ENCODE measurements around the gene COPS9. TPM values are rescaled to one million over a fixed set of nuclear protein-coding genes. Genes with fewer than 3 reads are reported as not detected.

Gene COPS9
- total RNA-seq, 3 donors from 2014 or later: 174 to 267 (median 250) TPM

DNA sequence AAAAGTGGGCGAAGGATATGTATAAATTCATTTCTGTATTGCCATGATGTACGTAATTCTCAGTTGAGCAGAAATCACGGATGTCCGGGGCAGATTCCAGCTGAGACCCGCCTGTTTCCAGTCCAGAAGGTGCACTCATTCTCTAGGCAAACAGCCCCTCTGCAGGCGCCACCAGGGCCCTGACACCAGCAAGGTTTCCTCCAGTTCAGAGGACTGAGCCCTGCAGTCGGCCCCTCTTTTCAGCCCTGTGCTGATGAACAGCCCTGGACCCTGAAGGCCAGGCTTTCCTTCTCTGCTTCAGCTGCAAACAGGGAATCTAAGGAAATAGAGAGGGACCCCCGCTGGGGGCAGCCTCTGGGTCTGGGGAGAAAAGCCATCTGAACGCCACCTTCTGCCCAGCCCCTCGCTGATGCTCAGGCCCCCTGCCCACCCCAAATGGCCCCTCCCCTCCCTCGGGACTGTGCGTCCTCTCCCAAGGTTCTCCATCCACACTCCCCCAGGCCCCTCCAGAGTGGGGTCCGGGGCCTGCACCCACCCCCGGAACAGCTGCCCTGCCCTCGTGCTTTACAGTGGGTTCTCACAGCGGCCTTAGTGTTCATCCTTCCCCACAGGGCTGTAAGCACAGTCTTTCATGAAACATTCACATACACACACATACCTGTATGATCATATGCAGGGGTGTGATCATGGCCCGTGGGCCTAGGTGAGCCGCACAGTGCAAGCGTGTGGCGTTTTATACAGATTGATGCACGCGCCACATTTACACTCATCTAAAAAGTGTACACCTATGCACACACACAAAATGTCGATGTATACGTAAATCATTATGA lies 12.1 kb downstream of the COPS9 start:
- intact Hi-C loops (cut with DNase I; ENCODE audit: low total_unique reads): no loop called here
- no peaks in the 10 kb centered on the region for H3K27me3 ChIP-seq
- TF ChIP-seq POLR2A (IDR thresholded peaks at IDR 0.05): no peak
- no peak for TF ChIP-seq POLR2AphosphoS5 (IDR thresholded peaks at IDR 0.05)
- TF ChIP-seq, protein P1, sequence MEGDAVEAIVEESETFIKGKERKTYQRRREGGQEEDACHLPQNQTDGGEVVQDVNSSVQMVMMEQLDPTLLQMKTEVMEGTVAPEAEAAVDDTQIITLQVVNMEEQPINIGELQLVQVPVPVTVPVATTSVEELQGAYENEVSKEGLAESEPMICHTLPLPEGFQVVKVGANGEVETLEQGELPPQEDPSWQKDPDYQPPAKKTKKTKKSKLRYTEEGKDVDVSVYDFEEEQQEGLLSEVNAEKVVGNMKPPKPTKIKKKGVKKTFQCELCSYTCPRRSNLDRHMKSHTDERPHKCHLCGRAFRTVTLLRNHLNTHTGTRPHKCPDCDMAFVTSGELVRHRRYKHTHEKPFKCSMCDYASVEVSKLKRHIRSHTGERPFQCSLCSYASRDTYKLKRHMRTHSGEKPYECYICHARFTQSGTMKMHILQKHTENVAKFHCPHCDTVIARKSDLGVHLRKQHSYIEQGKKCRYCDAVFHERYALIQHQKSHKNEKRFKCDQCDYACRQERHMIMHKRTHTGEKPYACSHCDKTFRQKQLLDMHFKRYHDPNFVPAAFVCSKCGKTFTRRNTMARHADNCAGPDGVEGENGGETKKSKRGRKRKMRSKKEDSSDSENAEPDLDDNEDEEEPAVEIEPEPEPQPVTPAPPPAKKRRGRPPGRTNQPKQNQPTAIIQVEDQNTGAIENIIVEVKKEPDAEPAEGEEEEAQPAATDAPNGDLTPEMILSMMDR (IDR thresholded peaks at IDR 0.05): no peak
- no peaks in the 10 kb centered on the region for H3K4me1 ChIP-seq
- DNase-seq (ENCODE audit: low spot score in 2 of 2): peak in 1 of 2 donors; percentile 43
- H3K36me3 ChIP-seq: no peaks in the 10 kb centered on the region
- H3K9me3 ChIP-seq: no peaks in the 10 kb centered on the region
- no peak overlapping the region for H3K4me3 ChIP-seq
- no peak overlapping the region for H3K27ac ChIP-seq

DNA sequence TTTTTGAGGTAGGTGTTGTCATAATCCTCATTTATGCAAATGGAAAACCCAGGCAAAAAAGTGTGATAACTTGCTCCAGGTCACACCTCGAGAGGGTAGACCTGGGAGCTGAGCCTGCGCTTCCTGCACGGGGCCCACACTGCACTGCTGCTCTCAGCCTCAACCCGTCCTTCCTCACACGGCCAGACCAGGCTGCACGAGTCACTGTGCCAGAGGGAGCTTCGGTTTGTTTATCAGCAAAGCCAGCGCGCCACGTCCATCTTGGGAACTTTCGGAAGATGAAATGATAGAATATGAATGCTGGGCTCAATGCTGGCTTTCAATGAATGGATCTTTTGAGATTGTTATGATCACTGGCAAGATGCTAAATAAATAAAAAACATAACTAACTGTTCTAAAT lies 14.4 kb downstream of the COPS9 start:
- TF ChIP-seq POLR2AphosphoS5 (IDR thresholded peaks at IDR 0.05) (no peak), POLR2A (IDR thresholded peaks at IDR 0.05) (no peak)
- TF ChIP-seq, protein P1 (IDR thresholded peaks at IDR 0.05): no peak
- DNase-seq (ENCODE audit: low spot score in 2 of 2): peak; percentile 28 to 57
- Histone ChIP-seq H3K27me3 (no peaks in the 10 kb centered on the region), H3K4me3 (no peak overlapping the region), H3K4me1 (no peaks in the 10 kb centered on the region), H3K9me3 (no peaks in the 10 kb centered on the region), H3K27ac (no peak overlapping the region), H3K36me3 (no peaks in the 10 kb centered on the region)
- intact Hi-C loops (cut with DNase I; ENCODE audit: low total_unique reads): no loop called here

DNA sequence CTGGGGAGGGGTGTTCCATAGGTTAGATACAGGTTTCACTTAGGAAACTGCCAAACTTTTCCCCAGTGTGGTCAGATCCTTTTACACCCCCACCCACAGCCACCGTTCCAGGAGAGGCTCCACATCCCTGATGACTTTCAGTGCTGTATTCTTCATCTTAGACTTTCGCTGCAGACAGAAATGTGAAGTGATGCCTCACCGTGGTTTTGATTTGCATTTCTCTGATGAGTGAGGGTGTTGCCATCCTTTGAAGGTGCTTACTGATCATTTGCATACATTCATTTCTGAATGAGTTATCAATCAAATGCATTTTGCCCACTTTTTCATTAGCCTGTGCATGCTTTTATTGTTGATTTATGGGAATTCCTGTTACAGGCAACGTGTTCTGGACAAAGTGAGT lies 14.9 kb downstream of the COPS9 start:
- DNase-seq (ENCODE audit: low spot score in 2 of 2): no peak

DNA sequence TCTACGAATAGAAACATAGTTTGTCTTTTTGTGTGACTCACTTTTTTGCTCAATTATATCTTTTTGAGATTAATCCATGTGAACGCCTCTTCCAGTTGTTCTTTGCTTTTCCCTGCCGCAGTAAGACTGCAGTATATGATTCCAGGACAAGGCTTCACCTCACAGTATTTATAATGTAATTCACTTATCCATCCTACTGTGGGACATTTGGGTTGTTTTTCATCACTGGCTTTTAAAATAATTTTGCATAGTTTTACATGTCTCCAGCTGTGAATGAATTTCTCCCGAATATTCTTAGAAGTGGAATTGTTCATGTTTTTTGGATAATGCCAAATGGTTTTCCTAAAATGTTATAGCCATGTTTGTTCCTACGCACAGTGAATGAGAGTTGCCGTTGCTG lies 21.9 kb downstream of the COPS9 start:
- Histone ChIP-seq H3K9me3 (no peaks in the 10 kb centered on the region), H3K4me1 (no peaks in the 10 kb centered on the region), H3K27ac (no peak overlapping the region), H3K36me3 (no peaks in the 10 kb centered on the region), H3K4me3 (no peak overlapping the region), H3K27me3 (peaks cover 0 to 12% of the 10 kb centered on the region in 2 donors)
- intact Hi-C loops (cut with DNase I; ENCODE audit: low total_unique reads): no loop called here
- DNase-seq (ENCODE audit: low spot score in 2 of 2): no peak
- no peak for TF ChIP-seq POLR2A (IDR thresholded peaks at IDR 0.05)
- TF ChIP-seq, protein P1 (IDR thresholded peaks at IDR 0.05): no peak
- no peak for TF ChIP-seq POLR2AphosphoS5 (IDR thresholded peaks at IDR 0.05)

More for the DNA sequence above, 14.9 kb downstream of the COPS9 start:
- intact Hi-C loops (cut with DNase I; ENCODE audit: low total_unique reads): no loop called here
- H3K27ac ChIP-seq: no peak overlapping the region
- TF ChIP-seq POLR2A (IDR thresholded peaks at IDR 0.05) (no peak), POLR2AphosphoS5 (IDR thresholded peaks at IDR 0.05) (no peak)
- TF ChIP-seq, protein P1 (IDR thresholded peaks at IDR 0.05): no peak
- no peaks in the 10 kb centered on the region for H3K4me1 ChIP-seq
- no peaks in the 10 kb centered on the region for H3K27me3 ChIP-seq
- no peaks in the 10 kb centered on the region for H3K9me3 ChIP-seq
- H3K36me3 ChIP-seq: no peaks in the 10 kb centered on the region
- no peak overlapping the region for H3K4me3 ChIP-seq

DNA sequence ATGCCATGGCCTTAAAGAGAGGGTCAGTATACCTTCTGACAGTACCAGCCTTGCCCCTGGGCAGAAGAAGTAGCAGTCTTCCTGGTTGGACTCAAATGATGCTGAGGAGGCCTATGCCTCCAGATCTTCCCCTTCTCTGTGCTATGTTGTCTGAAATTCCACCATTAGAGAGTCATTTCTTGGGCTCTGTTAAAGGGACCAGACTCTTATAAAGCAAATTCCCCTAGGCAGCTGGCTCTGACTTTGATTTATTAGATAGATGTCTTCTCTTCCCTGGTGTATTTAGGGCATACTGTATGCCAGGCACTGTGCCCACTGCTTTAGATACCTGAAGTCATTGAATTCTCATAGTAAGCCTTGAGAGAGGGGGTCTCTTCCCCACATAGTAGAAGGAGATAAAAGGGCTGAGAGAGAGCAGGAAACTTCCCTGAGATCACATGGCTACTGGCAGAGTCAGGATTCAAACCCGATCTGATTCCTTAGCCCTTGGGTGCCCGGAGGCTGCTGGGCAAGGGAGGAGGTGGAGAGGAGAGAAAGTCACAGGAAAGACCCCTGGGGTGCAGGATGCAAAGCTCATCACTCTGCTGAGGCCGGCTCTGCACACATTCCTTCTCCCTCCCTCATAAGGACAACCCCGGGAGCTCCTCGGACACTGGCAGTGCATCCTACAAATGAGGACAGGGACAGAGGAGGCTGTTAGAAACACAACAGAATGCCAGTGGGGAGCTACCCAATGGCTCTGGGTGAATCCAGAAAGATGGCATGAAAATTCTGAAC lies 23.0 kb downstream of the COPS9 start:
- peaks cover 0 to 12% of the 10 kb centered on the region in 2 donors for H3K27me3 ChIP-seq

More for the DNA sequence above, 23.0 kb downstream of the COPS9 start:
- intact Hi-C loops (cut with DNase I; ENCODE audit: low total_unique reads): no loop called here
- Histone ChIP-seq H3K36me3 (no peaks in the 10 kb centered on the region), H3K27ac (no peak overlapping the region), H3K9me3 (no peaks in the 10 kb centered on the region), H3K4me1 (no peaks in the 10 kb centered on the region), H3K4me3 (no peak overlapping the region)
- no peak for DNase-seq (ENCODE audit: low spot score in 2 of 2)
- TF ChIP-seq, protein P1 (IDR thresholded peaks at IDR 0.05): no peak
- TF ChIP-seq POLR2AphosphoS5 (IDR thresholded peaks at IDR 0.05): no peak
- TF ChIP-seq POLR2A (IDR thresholded peaks at IDR 0.05): no peak
